Measurements from ENCODE around the gene POP7.
"Not testable (repeated sequence)": the region's sequence is repeated elsewhere in the genome, so short reads cannot be mapped to it uniquely, and the experiment has no call there.

GRCh38 chr7:100662194-100662776, 43.6 kb upstream of the POP7 start:
- TF ChIP-seq CTCF (IDR thresholded peaks at IDR 0.05; ENCODE audit: insufficient read depth, low read depth, low read length); EZH2 (IDR thresholded peaks at IDR 0.05; ENCODE audit: insufficient read depth, low read length): not testable (repeated sequence)
